ENCODE measurements around the gene MAPKAP1.

DNA sequence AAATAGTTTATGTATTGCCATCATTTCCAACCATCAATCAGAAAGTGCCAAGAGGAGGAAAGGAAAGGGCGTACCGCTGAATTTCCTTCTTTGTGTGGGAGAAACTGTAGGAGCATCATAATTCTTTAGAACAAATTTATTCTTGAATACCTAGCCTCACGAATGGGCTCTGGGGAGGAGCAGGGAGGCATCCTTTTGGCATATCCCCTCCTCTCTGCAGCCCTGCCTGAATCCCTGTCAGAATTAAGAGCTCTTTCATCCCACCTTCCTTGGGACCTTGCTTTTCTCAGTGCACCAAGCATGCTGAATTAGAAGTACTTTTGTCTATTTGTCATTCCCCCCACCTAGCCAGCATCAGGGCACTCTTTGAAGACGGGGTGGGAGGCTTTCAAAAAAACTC lies 189.4 kb downstream of the MAPKAP1 start:
- TF ChIP-seq, protein P1, sequence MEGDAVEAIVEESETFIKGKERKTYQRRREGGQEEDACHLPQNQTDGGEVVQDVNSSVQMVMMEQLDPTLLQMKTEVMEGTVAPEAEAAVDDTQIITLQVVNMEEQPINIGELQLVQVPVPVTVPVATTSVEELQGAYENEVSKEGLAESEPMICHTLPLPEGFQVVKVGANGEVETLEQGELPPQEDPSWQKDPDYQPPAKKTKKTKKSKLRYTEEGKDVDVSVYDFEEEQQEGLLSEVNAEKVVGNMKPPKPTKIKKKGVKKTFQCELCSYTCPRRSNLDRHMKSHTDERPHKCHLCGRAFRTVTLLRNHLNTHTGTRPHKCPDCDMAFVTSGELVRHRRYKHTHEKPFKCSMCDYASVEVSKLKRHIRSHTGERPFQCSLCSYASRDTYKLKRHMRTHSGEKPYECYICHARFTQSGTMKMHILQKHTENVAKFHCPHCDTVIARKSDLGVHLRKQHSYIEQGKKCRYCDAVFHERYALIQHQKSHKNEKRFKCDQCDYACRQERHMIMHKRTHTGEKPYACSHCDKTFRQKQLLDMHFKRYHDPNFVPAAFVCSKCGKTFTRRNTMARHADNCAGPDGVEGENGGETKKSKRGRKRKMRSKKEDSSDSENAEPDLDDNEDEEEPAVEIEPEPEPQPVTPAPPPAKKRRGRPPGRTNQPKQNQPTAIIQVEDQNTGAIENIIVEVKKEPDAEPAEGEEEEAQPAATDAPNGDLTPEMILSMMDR (IDR thresholded peaks at IDR 0.05): no peak
- TF ChIP-seq POLR2A (IDR thresholded peaks at IDR 0.05) (no peak), EP300 (IDR thresholded peaks at IDR 0.05) (no peak)

All from stomach (tissue), 4 donors.